HepG2 (cell line): Measurements from ENCODE around the gene TPGS1. TPM values are rescaled to one million over a fixed set of nuclear protein-coding genes. Genes with fewer than 3 reads are reported as not detected.
A peak's percentile ranks its signal among the peaks of the same experiment; 100 is the strongest.

ENCODE experiments used
- HNF4G ChIP-seq, 2 experiments: sonication (generic) in 1 of 2; formaldehyde crosslinking in 1 of 2; IDR thresholded peaks; 2 replicates each; pipeline versions ENCODE4 v1.4.0 to v1.6.1; 2011 to 2020; ENCODE audit warnings: borderline replicate concordance in 2 of 2, low read depth in 2 of 2, mild to moderate bottlenecking in 2 of 2, low read length in 1 of 2, missing genetic modification reagents in 1 of 2, moderate library complexity in 1 of 2
- MTA1 ChIP-seq: sonication (generic); formaldehyde crosslinking; IDR thresholded peaks from 2 replicates; pipeline ENCODE4 v1.4.0; 2020; ENCODE audit warnings: missing genetic modification reagents, mild to moderate bottlenecking, borderline replicate concordance
- PATZ1 ChIP-seq: sonication (generic); formaldehyde crosslinking; IDR thresholded peaks from 2 replicates; pipeline ENCODE4 v1.4.0; 2020; ENCODE audit warnings: missing genetic modification reagents
- PPARG ChIP-seq: conservative IDR thresholded peaks from 2 replicates; pipeline ENCODE4 v1.6.1; 2016; ENCODE audit warnings: missing biosample characterization, missing genetic modification reagents
- TAF15 ChIP-seq: fragments of 200-400 bp; formaldehyde crosslinking; IDR thresholded peaks from one replicate; pipeline ENCODE4 v1.6.1; 2018; ENCODE audit warnings: mild to moderate bottlenecking, low read depth, low read length; ENCODE audit not compliant: poor library complexity, severe bottlenecking
- TEAD3 ChIP-seq: optimal IDR thresholded peaks from 2 replicates; pipeline ENCODE3; 2016; ENCODE audit warnings: borderline replicate concordance
- TGIF2 ChIP-seq: IDR thresholded peaks from 2 replicates; pipeline ENCODE4 v1.6.1; 2016; ENCODE audit warnings: control low read depth, missing compliant biosample characterization
- ZBTB14 ChIP-seq: sonication (generic); formaldehyde crosslinking; IDR thresholded peaks from 2 replicates; pipeline ENCODE4 v1.4.0; 2020; ENCODE audit warnings: missing genetic modification reagents
- ZHX2 ChIP-seq, 2 experiments: sonication (generic) in 1 of 2; formaldehyde crosslinking in 1 of 2; IDR thresholded peaks; 2 replicates each; pipeline versions ENCODE4 v1.6.1 to v1.9.0; 2014 to 2022; ENCODE audit warnings: antibody characterized with exemption in 1 of 2, borderline replicate concordance in 1 of 2, inconsistent platforms in 1 of 2, low read depth in 1 of 2, missing genetic modification reagents in 1 of 2
- ZNF503 ChIP-seq: sonication (generic); formaldehyde crosslinking; IDR thresholded peaks from 2 replicates; pipeline ENCODE4 v1.4.0; 2020; ENCODE audit warnings: missing genetic modification reagents
- ZNF564 ChIP-seq: sonication (generic); formaldehyde crosslinking; IDR thresholded peaks from 2 replicates; pipeline ENCODE4 v1.8.1; 2023; ENCODE audit warnings: mild to moderate bottlenecking, missing genetic modification reagents
- ZNF574 ChIP-seq: sonication (generic); formaldehyde crosslinking; IDR thresholded peaks from 2 replicates; pipeline ENCODE4 v1.4.0; 2020; ENCODE audit warnings: missing genetic modification reagents
- polyA plus RNA-seq, 8 experiments: library from polyadenylated mRNA; depleted of rRNA in 3 of 8; stranded (reverse) in 7 of 8; unstranded in 1 of 8; fragments of >200 nt; fragmentation: Illumina TruSeq in 4 of 8; extraction: Trizol in 4 of 8; gene quantifications; 2 replicates each; pipeline versions ENCODE4 v1.2.1 to v1.2.3, GENCODE V29; 2011 to 2016; ENCODE audit warnings: low read depth in 4 of 8, missing spikeins in 1 of 8, mixed read lengths in 1 of 8; ENCODE audit not compliant: insufficient read depth in 1 of 8
- total RNA-seq, 5 experiments: library from RNA; depleted of rRNA; stranded (reverse); fragments of >200 nt; fragmentation: Illumina TruSeq; extraction: Trizol; gene quantifications; 2 replicates each; pipeline ENCODE4 v1.2.3, GENCODE V29; 2016; ENCODE audit warnings: low read depth in 1 of 5

The TPGS1 gene
- total and polyA plus RNA-seq, 2 of the 13 experiments (the other 11 are each of a cell fraction or from before 2014, with no cell fraction given), result 1.1 to 6.2 TPM

- TF ChIP-seq ZNF503 (CRISPR knock-in tag), result 0 out of 2 replicates have a peak, but pooled peaks have one; percentile 34
- TF ChIP-seq ZBTB14 (CRISPR knock-in tag), result no peak
- TF ChIP-seq TEAD3 (CRISPR knock-in tag), result peak; percentile 25
- no peak for TF ChIP-seq TAF15
- TF ChIP-seq ZNF564, result 0 out of 2 replicates have a peak, but pooled peaks have one; percentile 51
- TF ChIP-seq MTA1 (CRISPR knock-in tag), result peak; percentile 67; the same call in 1 of the 2 replicates
- peak; percentile 64; the same call in 1 of the 2 replicates for TF ChIP-seq PATZ1 (CRISPR knock-in tag)
- peak; percentile 86 for TF ChIP-seq ZNF574 (CRISPR knock-in tag)
- TF ChIP-seq PPARG (CRISPR knock-in tag), result no peak
- TF ChIP-seq TGIF2 (CRISPR knock-in tag), result 0 out of 2 replicates have a peak, but pooled peaks have one; percentile 18
- no peak for TF ChIP-seq ZHX2 (IDR thresholded peaks at IDR 0.05; ENCODE audit: low read depth)
- TF ChIP-seq ZHX2 (CRISPR knock-in tag; IDR thresholded peaks at IDR 0.05; ENCODE audit: borderline replicate concordance), result 0 out of 2 replicates have a peak, but pooled peaks have one; percentile 18
- no peak for TF ChIP-seq HNF4G (IDR thresholded peaks at IDR 0.05; ENCODE audit: borderline replicate concordance, low read depth, low read length)
- TF ChIP-seq HNF4G (CRISPR knock-in tag; IDR thresholded peaks at IDR 0.05; ENCODE audit: borderline replicate concordance, low read depth), result no peak
Measured at GRCh38 chr19:485583-486236, 21.6 kb upstream of the TPGS1 start (continued).
